ENCODE results near the gene LIM2. TPM values are rescaled to one million over a fixed set of nuclear protein-coding genes. Genes with fewer than 3 reads are reported as not detected.

LIM2 gene
- total and polyA plus RNA-seq, 7 donors, result not detected

DNA sequence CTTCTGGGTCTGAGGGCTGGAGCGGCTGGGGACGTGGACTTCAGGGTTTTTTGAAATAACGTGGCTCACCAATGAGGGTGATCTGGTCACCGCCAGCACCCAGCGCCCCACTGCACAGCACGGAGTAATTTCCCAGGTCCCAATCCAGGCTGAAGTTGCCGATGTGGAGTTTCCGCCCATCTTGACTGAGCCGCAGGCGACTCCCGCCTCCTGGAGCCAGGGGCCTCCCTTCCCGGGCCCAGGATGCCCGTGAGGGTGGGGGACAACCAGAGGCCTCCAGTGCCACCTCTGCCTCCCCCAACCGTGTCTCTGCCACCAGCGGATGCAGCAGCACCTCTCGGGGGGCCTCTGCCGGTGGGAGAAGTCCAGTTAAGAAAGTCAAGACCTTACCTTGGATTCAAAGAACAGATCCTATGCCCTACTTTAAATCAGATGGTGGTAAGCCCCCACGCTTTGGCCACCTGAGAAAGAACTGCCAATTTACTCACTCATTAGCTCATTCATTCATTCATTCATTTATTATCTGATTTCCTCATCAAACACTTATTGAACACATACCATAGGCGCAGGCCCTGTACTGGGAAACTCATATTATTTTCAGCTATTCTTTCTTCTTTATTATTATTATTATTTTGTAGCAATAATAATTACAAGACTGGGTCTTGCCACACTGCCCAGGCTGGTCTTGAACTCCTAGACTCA, 49.8 kb downstream of the LIM2 start:
- no peaks in the 10 kb centered on the region for H3K9me3 ChIP-seq
- intact Hi-C loops (cut with DNase I), result loop anchor here (5.0 kb wide), 4 partner anchors 99 to 444 kb away; partner anchors contain the start of gene ZNF175 (in 1 of the 2)
- H3K4me3 ChIP-seq, result no peak overlapping the region
- WGBS, 3 donors, result 84 to 86% (median 84%) methylated on average over 19 of the region's 19 CpGs
- no peaks in the 10 kb centered on the region for H3K36me3 ChIP-seq (ENCODE audit: insufficient read depth in 1 of 2, low read depth in 1 of 2)
- H3K27ac ChIP-seq, result no peak overlapping the region
- H3K4me1 ChIP-seq, result no peaks in the 10 kb centered on the region
- H3K27me3 ChIP-seq (ENCODE audit: insufficient read depth in 3 of 3, low read length in 2 of 3), result no peaks in the 10 kb centered on the region
- DNase-seq (peak in 1 of 2 donors; percentile 30), ATAC-seq (no peak)
- TF ChIP-seq, protein P1, sequence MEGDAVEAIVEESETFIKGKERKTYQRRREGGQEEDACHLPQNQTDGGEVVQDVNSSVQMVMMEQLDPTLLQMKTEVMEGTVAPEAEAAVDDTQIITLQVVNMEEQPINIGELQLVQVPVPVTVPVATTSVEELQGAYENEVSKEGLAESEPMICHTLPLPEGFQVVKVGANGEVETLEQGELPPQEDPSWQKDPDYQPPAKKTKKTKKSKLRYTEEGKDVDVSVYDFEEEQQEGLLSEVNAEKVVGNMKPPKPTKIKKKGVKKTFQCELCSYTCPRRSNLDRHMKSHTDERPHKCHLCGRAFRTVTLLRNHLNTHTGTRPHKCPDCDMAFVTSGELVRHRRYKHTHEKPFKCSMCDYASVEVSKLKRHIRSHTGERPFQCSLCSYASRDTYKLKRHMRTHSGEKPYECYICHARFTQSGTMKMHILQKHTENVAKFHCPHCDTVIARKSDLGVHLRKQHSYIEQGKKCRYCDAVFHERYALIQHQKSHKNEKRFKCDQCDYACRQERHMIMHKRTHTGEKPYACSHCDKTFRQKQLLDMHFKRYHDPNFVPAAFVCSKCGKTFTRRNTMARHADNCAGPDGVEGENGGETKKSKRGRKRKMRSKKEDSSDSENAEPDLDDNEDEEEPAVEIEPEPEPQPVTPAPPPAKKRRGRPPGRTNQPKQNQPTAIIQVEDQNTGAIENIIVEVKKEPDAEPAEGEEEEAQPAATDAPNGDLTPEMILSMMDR (IDR thresholded peaks at IDR 0.05), result no peak

DNA sequence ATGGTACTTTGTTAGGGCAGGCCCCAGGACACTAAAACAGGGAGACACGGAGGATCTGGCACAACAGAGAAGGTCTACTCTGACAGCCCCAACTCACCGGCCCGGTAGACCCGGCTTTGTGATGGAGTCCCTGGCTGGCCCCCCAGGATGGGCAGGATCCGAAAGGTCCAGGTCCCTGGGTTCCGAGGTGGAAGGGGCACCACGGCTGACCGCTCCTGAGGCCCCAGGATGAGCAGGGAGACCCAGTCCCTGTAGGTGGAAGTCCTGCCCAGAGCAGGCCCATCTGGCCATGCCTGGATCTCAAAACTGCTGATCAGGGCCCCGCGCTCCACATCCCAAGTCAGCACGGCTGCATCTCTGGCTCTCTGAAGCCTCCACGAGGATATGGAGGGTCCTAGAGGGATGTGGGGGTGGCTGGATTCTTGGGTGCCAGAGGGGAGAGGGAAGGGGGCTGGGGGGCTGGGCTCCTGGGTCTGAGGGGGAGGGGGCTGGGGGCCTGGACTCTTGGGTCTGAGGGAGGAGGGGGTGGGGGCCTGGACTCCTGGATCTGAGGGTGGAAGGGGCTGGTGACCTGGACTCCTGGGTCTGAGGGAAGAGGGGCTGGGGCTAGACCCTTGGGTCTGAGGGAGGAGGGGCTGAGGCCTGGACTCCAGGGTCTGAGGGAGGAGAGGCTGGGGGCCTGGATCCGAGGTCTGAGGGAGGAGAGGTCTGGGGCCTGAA, 50.5 kb downstream of the LIM2 start:
- WGBS, 3 donors, result 93 to 95% (median 93%) methylated on average over 13 of the region's 13 CpGs
- intact Hi-C loops (cut with DNase I), result loop anchor here (5.0 kb wide), 4 partner anchors 100 to 445 kb away; partner anchors contain the start of gene ZNF175 (in 1 of the 2)
- Histone ChIP-seq H3K9me3 (no peaks in the 10 kb centered on the region), H3K27me3 (ENCODE audit: insufficient read depth in 3 of 3, low read length in 2 of 3) (peaks cover 0 to 3% (median 0%) of the 10 kb centered on the region in 3 donors), H3K4me1 (no peaks in the 10 kb centered on the region), H3K27ac (no peak overlapping the region), H3K4me3 (no peak overlapping the region), H3K36me3 (ENCODE audit: insufficient read depth in 1 of 2, low read depth in 1 of 2) (no peaks in the 10 kb centered on the region)
- peak in 1 of 2 donors; percentile 48 for DNase-seq
- TF ChIP-seq, protein P1 (IDR thresholded peaks at IDR 0.05), result no peak
- no peak for ATAC-seq

DNA sequence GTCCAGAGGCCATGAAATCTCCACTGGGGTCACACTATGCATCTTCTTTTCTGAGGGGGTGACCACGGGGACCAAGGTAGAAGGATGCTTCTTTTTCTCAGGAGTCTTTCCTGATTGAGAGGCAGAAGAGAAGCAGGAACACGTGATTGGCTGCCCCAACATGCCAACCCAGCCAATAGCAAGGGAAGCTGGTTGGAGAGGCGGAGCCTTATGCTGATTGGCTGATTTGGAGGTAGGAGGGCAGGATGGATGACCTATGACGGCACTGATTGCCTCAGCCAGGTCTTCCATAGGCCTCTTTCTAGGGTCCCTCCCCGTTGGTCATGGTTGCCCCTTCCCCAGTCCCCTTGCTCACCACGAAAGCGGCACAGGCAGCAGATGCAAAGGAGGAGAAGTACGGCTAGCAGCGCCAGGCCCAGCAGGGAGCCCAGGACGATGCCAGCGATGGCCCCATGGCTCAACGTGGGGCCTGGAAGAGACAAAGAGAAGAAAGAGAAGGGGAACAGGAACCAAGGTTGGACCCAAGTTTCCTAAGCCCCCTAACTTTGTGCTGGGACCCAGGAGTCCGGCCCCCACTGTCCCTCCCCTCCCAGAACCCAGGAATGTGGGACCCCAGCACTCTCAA, 53.8 kb downstream of the LIM2 start:
- WGBS, 3 donors, result 82 to 89% (median 86%) methylated on average over 13 of the region's 13 CpGs
- Histone ChIP-seq H3K27ac (no peak overlapping the region), H3K4me3 (no peak overlapping the region), H3K27me3 (ENCODE audit: insufficient read depth in 3 of 3, low read length in 2 of 3) (peaks cover 0 to 13% (median 3%) of the 10 kb centered on the region in 3 donors), H3K36me3 (ENCODE audit: insufficient read depth in 1 of 2, low read depth in 1 of 2) (no peaks in the 10 kb centered on the region), H3K9me3 (no peaks in the 10 kb centered on the region), H3K4me1 (no peaks in the 10 kb centered on the region)
- DNase-seq (no peak), ATAC-seq (no peak)
- intact Hi-C loops (cut with DNase I), result no loop called here
- TF ChIP-seq, protein P1 (IDR thresholded peaks at IDR 0.05), result no peak

DNA sequence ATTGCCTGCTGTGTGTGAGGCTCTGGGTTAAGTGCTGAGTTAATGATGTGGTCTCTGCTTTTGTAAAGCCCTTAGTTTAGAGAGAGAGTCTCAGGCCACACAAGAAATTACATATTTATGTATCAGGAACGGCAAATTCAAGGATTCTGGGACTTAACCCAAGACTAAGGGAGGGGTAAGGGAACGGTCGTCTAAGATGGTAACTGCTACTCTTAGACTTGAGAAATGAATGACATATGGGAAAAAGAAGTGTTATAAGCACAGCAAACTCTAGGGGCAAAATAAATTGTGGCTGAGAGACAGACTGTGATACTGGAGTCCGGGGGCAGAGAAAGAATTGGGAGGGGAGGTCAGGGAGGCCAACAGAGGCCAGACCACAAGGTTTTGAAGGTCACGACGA, 56.1 kb downstream of the LIM2 start:
- TF ChIP-seq, protein P1 (IDR thresholded peaks at IDR 0.05), result no peak
- ATAC-seq (no peak), DNase-seq (no peak)
- peaks cover 0 to 34% (median 13%) of the 10 kb centered on the region in 3 donors for H3K27me3 ChIP-seq (ENCODE audit: insufficient read depth in 3 of 3, low read length in 2 of 3)
- H3K9me3 ChIP-seq, result no peaks in the 10 kb centered on the region
- H3K4me1 ChIP-seq, result no peaks in the 10 kb centered on the region
- 86 to 90% (median 90%) methylated on average over 6 of the region's 6 CpGs for WGBS, 3 donors
- no peaks in the 10 kb centered on the region for H3K36me3 ChIP-seq (ENCODE audit: insufficient read depth in 1 of 2, low read depth in 1 of 2)
- H3K4me3 ChIP-seq, result no peak overlapping the region
- no peak overlapping the region for H3K27ac ChIP-seq
- intact Hi-C loops (cut with DNase I), result no loop called here

Data from psoas muscle (tissue), 8 donors.